AML-193 (cell line): ENCODE results near the gene UBA1.

Experiments used
- DNase-seq, 2 experiments: peaks; one replicate each; lab custom pipeline; 2025; lab: John Stamatoyannopoulos, UW

The UBA1 gene

GRCh38 chrX:47212381-47213293 lies 19.0 kb downstream of the UBA1 start:
- no peak for DNase-seq

- DNase-seq: no peak
Measured at GRCh38 chrX:47214435-47215077, 20.9 kb downstream of the UBA1 start.

- DNase-seq: no peak
Measured at GRCh38 chrX:47215291-47215900, 21.8 kb downstream of the UBA1 start.

GRCh38 chrX:47216393-47216925 lies 22.8 kb downstream of the UBA1 start:
- no peak for DNase-seq

DNA sequence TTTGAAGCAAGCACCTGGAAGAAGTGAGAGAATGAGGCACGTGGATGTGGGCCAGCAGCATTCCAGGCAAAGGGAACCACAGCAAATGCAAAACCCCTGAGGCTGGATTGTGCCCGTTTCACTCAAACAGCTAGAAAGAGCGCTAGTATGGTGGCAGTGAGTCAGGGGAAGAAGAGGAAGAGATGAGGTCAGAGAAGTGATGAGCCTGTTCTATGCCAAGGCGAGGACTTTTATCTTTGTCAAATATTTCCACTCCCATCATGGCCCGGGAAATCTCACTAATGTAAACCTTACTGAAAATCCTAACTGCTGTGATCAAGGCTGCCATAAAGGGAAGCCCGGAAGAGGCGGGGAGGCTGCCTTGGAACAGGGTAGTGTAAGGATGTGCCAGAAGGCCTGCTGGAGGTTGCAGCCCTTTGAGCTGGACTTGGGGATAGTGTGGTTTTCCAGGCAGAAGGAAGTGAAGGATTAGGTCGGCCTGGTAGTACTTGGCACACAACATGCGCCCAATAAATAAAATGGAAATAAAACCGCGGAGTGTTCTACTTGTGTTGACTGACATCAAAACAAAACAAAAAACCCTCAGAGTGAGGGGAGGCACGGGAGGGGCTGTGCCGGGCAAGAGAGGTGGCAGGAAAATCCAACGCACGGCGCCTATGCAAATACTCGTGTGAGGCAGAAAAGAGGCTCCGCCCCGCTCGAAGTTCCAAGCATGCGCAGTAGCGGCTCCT lies 23.7 kb downstream of the UBA1 start:
- DNase-seq: no peak

GRCh38 chrX:47217852-47218279 lies 24.2 kb downstream of the UBA1 start:
- DNase-seq: peak; percentile 87 to 99

- DNase-seq: peak; percentile 19 to 26
Measured at GRCh38 chrX:47218280-47218919, 24.8 kb downstream of the UBA1 start, which contains the start of gene CDK16. CDK16 (plus strand) TSS chrX:47218681; CDS start chrX:47223558, 4,877 bp downstream.

DNA sequence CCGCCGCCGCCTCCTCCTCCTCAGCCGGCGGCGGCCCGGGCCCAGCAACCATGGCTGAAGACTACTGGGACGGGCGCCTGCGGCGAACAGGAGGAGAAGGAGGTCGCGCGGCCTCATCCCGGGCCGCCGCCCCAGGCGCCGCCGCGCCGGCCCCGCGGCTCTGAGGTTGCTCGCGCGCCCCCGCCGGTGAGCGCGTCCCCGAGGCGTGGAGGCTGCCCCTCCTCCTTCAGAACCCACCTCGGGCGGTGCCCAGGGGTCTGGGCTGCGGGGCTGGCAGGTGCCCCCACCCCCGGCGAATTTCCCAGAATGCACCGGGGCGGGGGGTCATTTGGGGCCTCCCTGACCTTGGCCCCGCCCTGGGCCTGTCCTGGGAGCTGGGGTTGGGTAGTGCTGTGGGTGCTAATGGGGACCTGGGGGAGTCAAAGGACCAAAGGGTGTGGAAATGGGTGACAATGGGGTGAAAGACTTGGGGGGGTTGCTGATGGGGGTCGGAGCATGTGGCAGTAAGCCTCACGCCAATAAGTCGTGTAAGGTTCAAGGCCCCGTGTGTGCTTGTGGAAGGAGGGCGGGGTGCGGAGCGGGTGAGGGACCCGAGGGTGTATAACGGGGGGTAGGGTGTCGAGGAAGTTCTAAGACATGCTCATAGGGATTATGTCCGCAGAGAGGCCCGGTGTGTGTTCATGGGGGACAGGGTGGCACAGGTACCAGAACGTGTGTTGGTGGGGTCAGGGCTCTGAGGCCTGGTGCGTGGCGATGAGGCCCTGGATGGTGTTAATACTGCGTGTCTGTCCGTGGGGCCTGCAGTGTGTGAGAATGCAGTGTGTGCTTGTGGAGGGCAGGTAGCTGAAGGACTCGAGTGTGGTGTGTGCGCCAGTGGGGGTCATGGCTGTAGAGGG lies 25.5 kb downstream of the UBA1 start:
- no peak for DNase-seq

DNA sequence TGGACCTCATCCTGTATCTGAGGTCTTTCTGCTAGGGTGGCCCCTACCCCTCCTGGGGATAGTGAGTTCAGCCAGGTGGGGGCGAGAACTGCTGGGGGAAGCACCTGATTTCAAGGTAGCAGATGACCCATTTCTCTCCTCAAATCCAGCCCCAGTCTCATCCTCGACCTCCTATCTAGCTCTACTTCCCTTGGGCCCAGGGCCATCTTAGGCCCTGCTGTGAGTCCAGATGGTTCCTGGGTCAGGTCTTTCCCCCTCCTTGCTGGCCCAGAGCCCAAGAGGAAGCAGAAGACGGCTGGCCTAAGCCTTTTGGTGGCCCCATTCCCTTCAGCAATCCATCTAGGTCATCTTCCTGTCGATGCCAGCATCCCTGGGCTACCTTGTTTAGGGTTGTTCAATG lies 28.1 kb downstream of the UBA1 start:
- no peak for DNase-seq

DNA sequence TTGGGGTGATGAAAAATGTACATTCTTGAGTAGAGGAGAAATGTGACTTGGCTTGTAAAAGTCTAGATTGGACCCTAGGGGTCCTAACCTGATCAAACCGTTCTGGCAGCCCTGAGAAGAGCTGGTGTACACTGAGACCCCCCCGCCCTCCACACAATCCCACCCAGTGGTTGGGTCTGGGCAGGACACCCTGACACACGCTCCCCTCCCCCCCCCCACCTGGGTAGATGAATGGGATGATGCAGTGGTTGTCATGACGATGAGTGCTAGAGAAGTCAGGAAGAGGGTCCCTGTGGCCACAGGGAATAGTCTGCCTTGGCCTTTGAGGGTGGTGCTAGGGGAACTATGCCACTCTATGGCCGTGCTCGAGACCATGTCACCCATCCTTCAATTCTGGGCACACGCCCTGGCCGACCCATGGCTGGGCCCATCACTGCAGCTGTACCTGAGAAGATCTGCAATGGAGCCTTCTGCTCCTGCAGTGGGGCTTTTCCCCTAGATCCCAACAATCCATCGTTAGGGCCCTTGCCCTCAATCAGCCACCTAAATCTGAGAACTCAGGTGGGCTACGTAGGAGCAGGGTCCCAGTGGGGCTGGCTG lies 29.2 kb downstream of the UBA1 start:
- DNase-seq: no peak

DNA sequence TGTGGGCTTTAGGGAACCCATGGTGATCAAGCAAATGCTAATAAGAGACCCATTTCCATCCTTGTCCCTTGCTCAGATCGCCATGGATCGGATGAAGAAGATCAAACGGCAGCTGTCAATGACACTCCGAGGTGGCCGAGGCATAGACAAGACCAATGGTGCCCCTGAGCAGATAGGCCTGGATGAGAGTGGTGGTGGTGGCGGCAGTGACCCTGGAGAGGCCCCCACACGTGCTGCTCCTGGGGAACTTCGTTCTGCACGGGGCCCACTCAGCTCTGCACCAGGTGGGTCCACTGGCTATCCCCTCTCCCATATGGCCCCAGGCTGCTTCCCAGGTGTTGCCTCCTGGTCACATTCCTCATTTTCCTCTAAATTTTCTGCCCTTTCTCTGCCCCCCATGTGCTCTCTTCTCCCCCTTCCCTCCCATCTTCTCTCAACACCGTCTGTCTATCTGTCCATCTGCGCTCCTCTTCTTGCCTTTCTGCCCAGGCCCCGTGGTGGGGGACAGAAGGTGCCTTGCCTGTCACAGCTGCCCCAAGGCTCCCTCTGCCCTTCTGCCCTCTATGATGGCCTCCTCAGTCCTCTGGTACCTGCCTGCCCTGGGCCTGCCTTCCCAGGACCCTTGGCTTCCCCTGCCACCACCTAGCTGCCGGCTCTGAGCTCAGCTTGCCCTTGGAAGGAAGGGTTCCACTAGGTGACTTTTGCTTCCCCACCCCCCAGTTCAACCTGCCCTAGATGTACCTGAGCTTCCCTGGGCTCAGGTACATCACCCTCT lies 30.0 kb downstream of the UBA1 start:
- no peak for DNase-seq

DNA sequence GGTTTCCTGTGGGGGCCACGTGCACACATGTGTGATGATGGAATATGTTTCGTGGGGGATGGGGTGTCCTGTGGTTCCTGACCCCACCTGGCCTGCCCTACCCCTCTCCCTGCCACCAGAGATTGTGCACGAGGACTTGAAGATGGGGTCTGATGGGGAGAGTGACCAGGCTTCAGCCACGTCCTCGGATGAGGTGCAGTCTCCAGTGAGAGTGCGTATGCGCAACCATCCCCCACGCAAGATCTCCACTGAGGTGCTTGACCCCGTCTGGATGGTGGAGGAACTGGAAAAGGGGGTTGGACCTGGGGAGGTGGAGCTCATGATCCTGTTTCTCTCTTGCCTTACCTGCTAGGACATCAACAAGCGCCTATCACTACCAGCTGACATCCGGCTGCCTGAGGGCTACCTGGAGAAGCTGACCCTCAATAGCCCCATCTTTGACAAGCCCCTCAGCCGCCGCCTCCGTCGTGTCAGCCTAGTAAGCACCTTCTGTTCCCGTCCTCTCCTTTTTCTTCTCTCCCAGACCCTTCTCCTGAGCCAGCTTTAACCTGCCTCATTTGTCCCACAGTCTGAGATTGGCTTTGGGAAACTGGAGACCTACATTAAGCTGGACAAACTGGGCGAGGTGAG lies 30.8 kb downstream of the UBA1 start:
- DNase-seq: no peak

DNA sequence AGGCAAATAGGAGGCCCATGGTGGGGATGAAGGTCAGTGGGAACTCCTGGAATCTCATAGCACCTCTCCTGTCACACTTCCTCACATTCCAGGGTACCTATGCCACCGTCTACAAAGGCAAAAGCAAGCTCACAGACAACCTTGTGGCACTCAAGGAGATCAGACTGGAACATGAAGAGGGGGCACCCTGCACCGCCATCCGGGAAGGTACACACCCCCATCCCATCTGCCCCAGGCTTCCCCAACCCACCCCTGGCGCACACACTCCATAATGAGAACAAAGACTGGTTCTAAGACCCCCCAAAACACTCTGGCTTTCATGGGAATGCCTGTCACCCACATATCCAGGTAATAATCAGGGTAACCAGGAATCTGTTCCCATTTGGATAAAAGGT lies 31.3 kb downstream of the UBA1 start:
- DNase-seq: no peak

- no peak for DNase-seq
Measured at GRCh38 chrX:47226071-47226470, 32.4 kb downstream of the UBA1 start.

- DNase-seq: no peak
Measured at GRCh38 chrX:47226531-47227333, 33.1 kb downstream of the UBA1 start.

DNA sequence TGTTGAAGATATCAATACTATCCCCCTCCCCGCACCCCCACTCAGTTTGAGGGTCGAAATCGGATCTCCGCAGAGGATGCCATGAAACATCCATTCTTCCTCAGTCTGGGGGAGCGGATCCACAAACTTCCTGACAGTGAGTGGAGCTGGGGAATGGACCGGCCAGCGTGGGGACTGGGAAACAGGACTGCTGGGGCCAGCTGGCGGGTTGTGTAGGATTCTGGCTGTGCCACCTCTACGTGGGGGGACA lies 33.6 kb downstream of the UBA1 start:
- no peak for DNase-seq

- DNase-seq: no peak
Measured at GRCh38 chrX:47228550-47229270, 35.1 kb downstream of the UBA1 start.
